Neural cell (in vitro differentiated cells): Measurements from ENCODE around the gene RSF1.

Experiments
- EZH2 ChIP-seq: fragments of 200-600, 300-800 bp; shearing (Covaris generic), sonication (generic); IDR thresholded peaks from 2 replicates; pipeline ENCODE4 v1.6.1; 2014; ENCODE audit warnings: antibody characterized with exemption, low read length, borderline replicate concordance, mild to moderate bottlenecking; ENCODE audit not compliant: insufficient read depth, poor library complexity, severe bottlenecking
- MXI1 ChIP-seq: fragments of 450-650 bp; conservative IDR thresholded peaks from 2 replicates; pipeline ENCODE4 v1.6.1; 2014; ENCODE audit warnings: antibody characterized with exemption, mild to moderate bottlenecking; ENCODE audit not compliant: poor library complexity, severe bottlenecking
- POLR2AphosphoS5 ChIP-seq: IDR thresholded peaks from 2 replicates; pipeline ENCODE4 v1.6.1; 2012
- SMC3 ChIP-seq: fragments of 450-650 bp; conservative IDR thresholded peaks from 2 replicates; pipeline ENCODE4 v1.6.1; 2014; ENCODE audit warnings: antibody characterized with exemption, mild to moderate bottlenecking, moderate library complexity; ENCODE audit not compliant: poor library complexity
- TF ChIP-seq, protein P1 (sequence below): fragments of 450-650 bp; IDR thresholded peaks from 2 replicates; pipeline ENCODE4 v1.5.1; 2014; ENCODE audit warnings: antibody characterized with exemption, mild to moderate bottlenecking, moderate library complexity; ENCODE audit not compliant: poor library complexity, severe bottlenecking
- TF ChIP-seq, protein P2 (sequence below): IDR thresholded peaks from 2 replicates; pipeline ENCODE4 v1.6.1; 2012; ENCODE audit warnings: borderline replicate concordance

DNA sequence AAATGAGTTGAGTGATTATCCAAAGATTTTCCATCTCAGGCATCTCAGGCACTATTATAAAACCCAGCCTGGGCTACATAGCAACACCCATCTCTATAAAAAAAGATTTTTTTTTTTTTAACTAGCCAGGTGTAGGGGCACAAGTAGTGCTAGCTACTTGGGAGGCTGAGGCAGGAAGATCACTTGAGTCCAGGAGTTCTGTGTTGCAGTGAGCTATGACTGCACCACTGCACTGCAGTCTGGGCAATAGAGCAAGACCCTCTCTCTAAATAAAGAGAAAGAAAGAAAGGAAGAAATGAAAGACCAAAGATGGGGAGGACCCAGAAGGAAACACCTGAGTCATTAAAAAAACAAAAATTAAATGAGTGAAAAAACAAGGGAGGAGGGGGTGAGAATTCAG lies 14.1 kb downstream of the RSF1 start:
- no peak for TF ChIP-seq SMC3
- TF ChIP-seq, protein P1, sequence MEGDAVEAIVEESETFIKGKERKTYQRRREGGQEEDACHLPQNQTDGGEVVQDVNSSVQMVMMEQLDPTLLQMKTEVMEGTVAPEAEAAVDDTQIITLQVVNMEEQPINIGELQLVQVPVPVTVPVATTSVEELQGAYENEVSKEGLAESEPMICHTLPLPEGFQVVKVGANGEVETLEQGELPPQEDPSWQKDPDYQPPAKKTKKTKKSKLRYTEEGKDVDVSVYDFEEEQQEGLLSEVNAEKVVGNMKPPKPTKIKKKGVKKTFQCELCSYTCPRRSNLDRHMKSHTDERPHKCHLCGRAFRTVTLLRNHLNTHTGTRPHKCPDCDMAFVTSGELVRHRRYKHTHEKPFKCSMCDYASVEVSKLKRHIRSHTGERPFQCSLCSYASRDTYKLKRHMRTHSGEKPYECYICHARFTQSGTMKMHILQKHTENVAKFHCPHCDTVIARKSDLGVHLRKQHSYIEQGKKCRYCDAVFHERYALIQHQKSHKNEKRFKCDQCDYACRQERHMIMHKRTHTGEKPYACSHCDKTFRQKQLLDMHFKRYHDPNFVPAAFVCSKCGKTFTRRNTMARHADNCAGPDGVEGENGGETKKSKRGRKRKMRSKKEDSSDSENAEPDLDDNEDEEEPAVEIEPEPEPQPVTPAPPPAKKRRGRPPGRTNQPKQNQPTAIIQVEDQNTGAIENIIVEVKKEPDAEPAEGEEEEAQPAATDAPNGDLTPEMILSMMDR, result no peak
- no peak for TF ChIP-seq POLR2AphosphoS5
- TF ChIP-seq EZH2, result no peak
- no peak for TF ChIP-seq MXI1
- TF ChIP-seq, protein P2, sequence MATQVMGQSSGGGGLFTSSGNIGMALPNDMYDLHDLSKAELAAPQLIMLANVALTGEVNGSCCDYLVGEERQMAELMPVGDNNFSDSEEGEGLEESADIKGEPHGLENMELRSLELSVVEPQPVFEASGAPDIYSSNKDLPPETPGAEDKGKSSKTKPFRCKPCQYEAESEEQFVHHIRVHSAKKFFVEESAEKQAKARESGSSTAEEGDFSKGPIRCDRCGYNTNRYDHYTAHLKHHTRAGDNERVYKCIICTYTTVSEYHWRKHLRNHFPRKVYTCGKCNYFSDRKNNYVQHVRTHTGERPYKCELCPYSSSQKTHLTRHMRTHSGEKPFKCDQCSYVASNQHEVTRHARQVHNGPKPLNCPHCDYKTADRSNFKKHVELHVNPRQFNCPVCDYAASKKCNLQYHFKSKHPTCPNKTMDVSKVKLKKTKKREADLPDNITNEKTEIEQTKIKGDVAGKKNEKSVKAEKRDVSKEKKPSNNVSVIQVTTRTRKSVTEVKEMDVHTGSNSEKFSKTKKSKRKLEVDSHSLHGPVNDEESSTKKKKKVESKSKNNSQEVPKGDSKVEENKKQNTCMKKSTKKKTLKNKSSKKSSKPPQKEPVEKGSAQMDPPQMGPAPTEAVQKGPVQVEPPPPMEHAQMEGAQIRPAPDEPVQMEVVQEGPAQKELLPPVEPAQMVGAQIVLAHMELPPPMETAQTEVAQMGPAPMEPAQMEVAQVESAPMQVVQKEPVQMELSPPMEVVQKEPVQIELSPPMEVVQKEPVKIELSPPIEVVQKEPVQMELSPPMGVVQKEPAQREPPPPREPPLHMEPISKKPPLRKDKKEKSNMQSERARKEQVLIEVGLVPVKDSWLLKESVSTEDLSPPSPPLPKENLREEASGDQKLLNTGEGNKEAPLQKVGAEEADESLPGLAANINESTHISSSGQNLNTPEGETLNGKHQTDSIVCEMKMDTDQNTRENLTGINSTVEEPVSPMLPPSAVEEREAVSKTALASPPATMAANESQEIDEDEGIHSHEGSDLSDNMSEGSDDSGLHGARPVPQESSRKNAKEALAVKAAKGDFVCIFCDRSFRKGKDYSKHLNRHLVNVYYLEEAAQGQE, result no peak
